ENCODE results near the gene KRT4. TPM values are rescaled to one million over a fixed set of nuclear protein-coding genes. Genes with fewer than 3 reads are reported as not detected.

KRT4 gene
- total RNA-seq, 2 experiments from 2014 or later, result 0.11 to 0.16 TPM

DNA sequence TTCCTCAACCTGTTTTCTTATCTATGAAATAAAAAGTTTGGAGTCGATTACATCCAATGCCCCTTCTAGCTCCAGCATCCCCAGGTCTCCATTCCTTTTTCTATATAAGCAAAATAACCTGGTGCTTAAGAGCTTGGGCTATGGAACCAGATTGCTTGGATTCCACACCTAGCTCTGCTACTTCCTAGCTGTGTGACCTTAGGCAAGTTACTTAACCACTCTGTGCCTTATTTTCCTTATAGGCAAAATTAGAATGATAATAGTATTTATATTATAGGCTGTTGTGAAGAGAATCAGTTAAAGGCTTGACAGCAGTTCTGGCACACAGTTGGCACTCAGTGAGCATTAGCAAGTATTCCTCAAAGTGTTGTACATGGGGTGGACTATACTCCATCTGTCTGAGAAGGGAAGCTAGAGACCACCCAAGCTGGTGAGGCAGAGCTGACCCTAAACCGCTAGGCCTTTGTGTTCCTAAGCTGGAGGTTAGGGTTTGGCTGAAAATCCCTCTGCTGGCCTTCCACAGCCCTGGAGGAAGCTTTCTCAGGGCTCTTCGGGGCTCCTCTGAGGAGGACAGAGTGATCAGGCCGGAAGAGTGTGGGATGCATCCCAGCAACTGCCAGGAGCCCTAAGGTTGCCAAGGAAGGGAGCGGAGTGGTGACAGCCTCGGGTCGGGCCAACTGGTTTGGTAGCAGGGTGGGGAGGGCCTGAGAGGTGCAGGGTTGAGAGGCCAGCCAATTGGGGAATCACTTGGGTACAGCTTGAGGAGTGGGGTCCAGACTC lies 6.0 kb upstream of the KRT4 start:
- Mint-ChIP-seq H3K27me3 (peaks cover 1% of the 10 kb centered on the region), H3K9me3 (no peaks in the 10 kb centered on the region), H3K36me3 (ENCODE audit: low read depth) (no peaks in the 10 kb centered on the region), H3K27ac (no peak overlapping the region), H3K4me1 (ENCODE audit: low read depth) (peaks cover 10% of the 10 kb centered on the region), H3K4me3 (no peak overlapping the region)
- CTCF ChIA-PET, result interaction anchor here (1.0 to 1.4 kb wide), 4 partner anchors 51 to 160 kb away, joined by 3 to 4 read pairs (median 4); no protein-coding TSS in a partner anchor
- no peak for DNase-seq
- TF ChIP-seq, protein P1, sequence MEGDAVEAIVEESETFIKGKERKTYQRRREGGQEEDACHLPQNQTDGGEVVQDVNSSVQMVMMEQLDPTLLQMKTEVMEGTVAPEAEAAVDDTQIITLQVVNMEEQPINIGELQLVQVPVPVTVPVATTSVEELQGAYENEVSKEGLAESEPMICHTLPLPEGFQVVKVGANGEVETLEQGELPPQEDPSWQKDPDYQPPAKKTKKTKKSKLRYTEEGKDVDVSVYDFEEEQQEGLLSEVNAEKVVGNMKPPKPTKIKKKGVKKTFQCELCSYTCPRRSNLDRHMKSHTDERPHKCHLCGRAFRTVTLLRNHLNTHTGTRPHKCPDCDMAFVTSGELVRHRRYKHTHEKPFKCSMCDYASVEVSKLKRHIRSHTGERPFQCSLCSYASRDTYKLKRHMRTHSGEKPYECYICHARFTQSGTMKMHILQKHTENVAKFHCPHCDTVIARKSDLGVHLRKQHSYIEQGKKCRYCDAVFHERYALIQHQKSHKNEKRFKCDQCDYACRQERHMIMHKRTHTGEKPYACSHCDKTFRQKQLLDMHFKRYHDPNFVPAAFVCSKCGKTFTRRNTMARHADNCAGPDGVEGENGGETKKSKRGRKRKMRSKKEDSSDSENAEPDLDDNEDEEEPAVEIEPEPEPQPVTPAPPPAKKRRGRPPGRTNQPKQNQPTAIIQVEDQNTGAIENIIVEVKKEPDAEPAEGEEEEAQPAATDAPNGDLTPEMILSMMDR (IDR thresholded peaks at IDR 0.05), result no peak
- intact Hi-C loops (cut with micrococcal nuclease), result no loop called here
- ATAC-seq, result no peak
- POLR2A ChIA-PET, result no interaction called here

DNA sequence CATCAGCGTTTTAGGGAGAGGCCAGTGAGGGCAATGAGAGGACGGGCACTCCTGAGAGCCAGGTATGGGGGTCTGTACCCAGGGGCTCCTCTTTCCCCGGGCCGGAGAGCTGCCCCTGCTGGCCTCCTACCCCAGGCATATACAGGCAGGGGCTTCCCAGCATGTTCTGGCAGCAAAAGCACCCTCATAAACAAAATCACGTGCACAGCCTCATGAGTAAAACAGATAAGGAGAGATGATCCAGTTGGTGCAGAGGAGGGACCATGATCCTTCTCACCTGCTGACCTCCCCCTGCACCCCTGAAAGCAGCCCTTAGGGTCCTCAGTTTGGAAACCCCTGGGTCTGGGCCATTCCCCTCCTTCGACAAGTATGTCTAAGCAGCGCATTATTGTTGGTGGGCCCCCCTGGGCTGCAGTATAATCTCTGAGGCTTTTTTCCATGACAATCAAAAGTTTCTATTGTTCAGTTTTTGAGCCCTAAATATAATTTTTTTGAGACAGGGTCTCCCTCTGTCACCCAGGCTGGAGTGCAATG lies 5.0 kb upstream of the KRT4 start:
- no peak overlapping the region for H3K27ac Mint-ChIP-seq
- DNase-seq, result no peak
- H3K36me3 Mint-ChIP-seq (ENCODE audit: low read depth), result no peaks in the 10 kb centered on the region
- ChIA-PET POLR2A (no interaction called here), CTCF (interaction anchor here (1.0 to 1.4 kb wide), 2 partner anchors 52 to 66 kb away, joined by 3 to 4 read pairs; no protein-coding TSS in a partner anchor)
- H3K9me3 Mint-ChIP-seq, result no peaks in the 10 kb centered on the region
- no peak overlapping the region for H3K4me3 Mint-ChIP-seq
- H3K27me3 Mint-ChIP-seq, result peaks cover 1% of the 10 kb centered on the region
- intact Hi-C loops (cut with micrococcal nuclease), result no loop called here
- H3K4me1 Mint-ChIP-seq (ENCODE audit: low read depth), result peaks cover 10% of the 10 kb centered on the region
- ATAC-seq, result no peak
- TF ChIP-seq, protein P1 (IDR thresholded peaks at IDR 0.05), result no peak

DNA sequence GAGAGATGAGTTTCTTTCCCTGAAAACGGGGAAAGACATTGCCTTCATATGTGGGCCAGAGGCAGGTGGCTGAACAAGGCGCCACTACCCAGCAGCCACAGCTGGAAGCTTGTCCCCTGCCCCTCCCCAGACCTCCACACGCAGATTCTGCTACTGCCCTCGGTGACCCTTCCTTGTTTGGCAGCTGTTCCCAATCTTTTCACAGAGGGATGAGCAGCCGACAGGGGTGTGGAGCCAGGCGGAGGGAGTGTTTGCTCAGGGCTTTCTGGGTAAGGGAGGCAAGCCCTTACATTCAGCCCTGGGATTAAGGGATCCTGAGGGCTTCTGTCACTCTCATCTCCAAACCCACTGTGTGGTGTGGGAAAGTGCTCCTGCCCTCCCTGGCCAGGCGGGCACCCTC lies 4.5 kb upstream of the KRT4 start:
- Mint-ChIP-seq H3K27ac (no peak overlapping the region), H3K4me1 (ENCODE audit: low read depth) (peaks cover 10% of the 10 kb centered on the region), H3K9me3 (no peaks in the 10 kb centered on the region), H3K36me3 (ENCODE audit: low read depth) (no peaks in the 10 kb centered on the region), H3K4me3 (no peak overlapping the region), H3K27me3 (peaks cover 1% of the 10 kb centered on the region)
- intact Hi-C loops (cut with micrococcal nuclease), result no loop called here
- ChIA-PET CTCF (interaction anchor here (1.1 to 1.7 kb wide), 2 partner anchors 48 to 66 kb away, joined by 4 to 7 read pairs; no protein-coding TSS in a partner anchor), POLR2A (no interaction called here)
- DNase-seq, result no peak
- TF ChIP-seq, protein P1 (IDR thresholded peaks at IDR 0.05), result no peak
- ATAC-seq, result no peak

DNA sequence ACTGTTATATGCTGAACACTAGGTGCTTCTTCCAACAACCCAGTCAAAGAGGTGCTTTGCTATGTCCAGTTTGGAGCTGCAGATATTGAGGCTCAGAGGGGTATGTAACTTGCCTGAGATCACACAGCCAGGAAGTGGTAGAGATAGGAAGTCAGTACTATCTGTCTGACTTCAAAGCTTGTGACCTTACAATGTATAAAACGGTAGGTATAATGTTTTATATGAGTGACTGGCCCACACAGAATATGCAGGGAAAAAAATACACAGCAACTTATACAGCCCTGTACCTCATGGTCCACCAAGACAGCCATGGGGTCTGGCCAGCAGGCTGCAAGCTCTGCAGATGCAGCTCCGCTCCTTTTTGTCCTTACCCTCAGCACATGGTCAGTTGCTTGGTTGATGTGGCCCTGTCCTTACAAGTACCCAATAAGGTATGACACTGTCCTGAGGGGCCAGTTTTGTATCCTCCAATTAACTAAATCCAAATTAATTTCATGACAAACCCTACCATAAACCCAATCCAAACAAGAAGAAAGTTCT lies 3.9 kb upstream of the KRT4 start:
- H3K27me3 Mint-ChIP-seq, result peaks cover 1% of the 10 kb centered on the region
- TF ChIP-seq, protein P1 (IDR thresholded peaks at IDR 0.05), result no peak
- no peak overlapping the region for H3K27ac Mint-ChIP-seq
- H3K36me3 Mint-ChIP-seq (ENCODE audit: low read depth), result no peaks in the 10 kb centered on the region
- DNase-seq (no peak), ATAC-seq (peak; percentile 68)
- intact Hi-C loops (cut with micrococcal nuclease), result no loop called here
- POLR2A ChIA-PET, result interaction anchor here (0.8 kb wide), 1 partner anchor 28 kb away, joined by 3 read pairs; no protein-coding TSS in a partner anchor
- H3K4me3 Mint-ChIP-seq, result no peak overlapping the region
- no peaks in the 10 kb centered on the region for H3K9me3 Mint-ChIP-seq
- peaks cover 10% of the 10 kb centered on the region for H3K4me1 Mint-ChIP-seq (ENCODE audit: low read depth)
- CTCF ChIA-PET, result interaction anchor here (1.1 to 1.7 kb wide), 3 partner anchors 48 to 163 kb away, joined by 4 to 7 read pairs (median 4); no protein-coding TSS in a partner anchor
